Epidermal melanocyte (primary cell): Measurements from ENCODE around the gene AMELY.
"Not testable (repeated sequence)": the region's sequence is repeated elsewhere in the genome, so short reads cannot be mapped to it uniquely, and the experiment has no call there.

ENCODE experiments used
- DNase-seq: peaks from one replicate; pipeline ENCODE4 v3.0.0; 2011; ENCODE audit warnings: low spot score; ENCODE audit not compliant: insufficient read length

AMELY gene, protein sequence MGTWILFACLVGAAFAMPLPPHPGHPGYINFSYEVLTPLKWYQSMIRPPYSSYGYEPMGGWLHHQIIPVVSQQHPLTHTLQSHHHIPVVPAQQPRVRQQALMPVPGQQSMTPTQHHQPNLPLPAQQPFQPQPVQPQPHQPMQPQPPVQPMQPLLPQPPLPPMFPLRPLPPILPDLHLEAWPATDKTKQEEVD

GRCh38 chrY:6911253-6911881 lies at the start of gene AMELY:
TSS of gene AMELY (minus strand) at chrY:6911752. CDS start at chrY:6872608, 39,144 bp downstream.
- DNase-seq, result no peak

DNA sequence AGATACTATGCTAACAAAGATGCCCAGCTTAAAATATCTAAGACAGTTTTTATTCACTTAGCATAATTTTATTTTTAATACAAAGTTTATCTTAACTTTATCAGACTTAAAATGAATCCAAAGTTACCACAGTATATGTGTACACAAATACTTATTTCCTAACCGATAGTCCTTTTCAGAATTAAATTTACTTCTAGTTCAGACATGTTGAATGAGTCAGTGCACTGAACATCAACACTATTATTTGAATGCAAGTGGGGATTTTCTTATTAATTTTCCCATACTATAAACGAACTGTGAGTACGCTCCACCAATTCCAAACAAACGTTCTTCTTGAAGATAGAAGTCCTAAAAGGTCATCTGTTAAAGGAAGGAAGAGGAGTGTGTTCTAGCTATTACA lies 38.4 kb upstream of the AMELY start:
- no peak for DNase-seq

DNA sequence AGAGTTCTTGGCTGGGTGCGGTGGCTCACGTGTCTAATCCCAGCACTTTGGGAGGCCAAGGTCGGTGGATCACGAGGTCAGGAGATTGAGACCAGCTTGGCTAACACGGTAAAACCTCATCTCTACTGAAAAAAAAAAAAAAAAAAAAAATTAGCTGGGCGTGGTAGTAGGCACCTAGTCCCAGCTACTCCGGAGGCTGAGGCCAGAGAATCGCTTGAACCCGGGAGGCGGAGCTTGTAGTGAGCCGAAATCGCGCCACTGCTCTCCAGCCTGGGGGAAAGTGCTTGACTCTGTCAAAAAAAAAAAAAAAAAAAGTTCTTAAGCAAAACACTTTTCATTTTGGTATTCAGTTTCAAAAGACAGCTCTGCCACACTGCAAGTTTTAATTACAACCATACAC lies 36.8 kb upstream of the AMELY start:
- DNase-seq, result no peak

DNA sequence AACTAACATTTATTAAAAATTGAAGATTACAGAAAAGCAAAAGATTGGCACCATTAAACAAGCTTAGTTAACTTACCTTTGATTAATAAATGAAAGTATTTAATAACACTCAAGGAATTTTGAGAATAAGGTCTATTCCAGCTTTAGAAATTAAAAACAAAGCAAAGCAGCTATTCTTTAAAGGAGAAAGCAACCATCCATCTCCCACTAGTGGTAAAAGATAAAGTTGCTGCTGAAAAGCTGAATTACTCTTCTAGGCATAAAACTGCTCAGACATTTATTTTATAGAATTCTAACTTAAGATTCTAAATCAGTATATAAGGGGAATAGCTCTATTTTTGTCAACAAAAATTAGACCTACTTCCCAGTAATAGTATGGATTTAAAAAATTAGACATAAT lies 36.1 kb upstream of the AMELY start:
- DNase-seq, result no peak

GRCh38 chrY:6935497-6935896 lies 23.9 kb upstream of the AMELY start:
- no peak for DNase-seq

- DNase-seq, result no peak
Observed at GRCh38 chrY:6931779-6932396, 20.3 kb upstream of the AMELY start.

- DNase-seq, result no peak
Observed at GRCh38 chrY:6929237-6929636, 17.7 kb upstream of the AMELY start.

DNA sequence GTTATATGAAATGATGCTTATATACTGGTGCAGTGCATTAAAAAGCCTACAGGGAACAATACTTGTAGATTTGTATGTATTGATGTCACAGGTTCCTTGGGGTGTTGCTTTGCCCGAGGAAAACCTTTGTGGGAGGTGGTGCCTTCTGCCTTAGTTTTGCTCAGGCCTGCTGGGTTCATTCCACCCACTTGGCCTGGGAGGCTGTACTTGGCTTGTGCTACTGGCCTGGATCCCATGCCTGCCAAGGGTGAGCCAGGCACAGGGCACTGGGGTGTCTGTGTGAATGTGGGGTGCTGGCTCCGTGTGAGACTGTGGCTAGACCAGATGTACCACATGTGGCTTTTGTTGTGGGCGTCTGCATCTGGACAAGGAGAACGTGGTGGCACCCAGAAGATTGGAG lies 16.7 kb upstream of the AMELY start:
- no peak for DNase-seq

DNA sequence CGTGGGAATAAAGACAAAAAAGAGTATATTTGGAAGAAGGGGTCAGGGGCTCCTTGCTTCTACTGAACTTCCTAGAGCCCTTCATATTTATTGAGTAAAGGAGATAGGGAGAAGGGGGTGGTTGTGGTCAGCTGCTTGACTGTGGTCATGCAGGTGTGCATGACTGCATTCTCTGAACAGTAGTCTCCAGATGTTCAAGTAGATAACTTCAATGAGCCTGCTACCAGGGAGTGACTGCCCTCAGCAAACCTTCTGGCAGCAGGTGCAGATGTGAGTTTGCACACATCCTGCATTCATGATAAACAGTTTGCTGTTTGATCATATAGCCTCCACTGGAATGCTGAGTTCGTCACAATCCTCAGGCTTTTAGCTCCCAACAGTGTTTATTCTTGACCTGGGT lies 9.5 kb upstream of the AMELY start:
- DNase-seq, result no peak

DNA sequence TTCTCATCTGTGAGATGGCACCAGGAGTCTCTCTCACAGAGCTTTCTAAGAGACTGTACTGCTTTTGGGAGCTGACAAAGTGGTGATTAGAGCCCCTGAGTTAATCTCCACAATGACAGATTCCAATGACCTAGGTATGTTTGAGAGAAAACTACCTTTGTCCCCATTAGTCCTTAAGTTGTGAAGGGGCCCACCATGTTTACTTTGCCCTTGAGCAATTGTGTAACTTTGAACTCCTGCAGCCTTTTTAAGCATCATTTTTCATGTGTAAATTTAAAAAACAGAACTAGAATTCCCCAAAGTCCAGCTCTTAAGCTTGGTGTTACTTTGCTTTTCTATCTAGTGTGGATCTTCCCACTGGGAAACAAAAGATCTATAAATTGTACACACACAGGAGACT lies 1.8 kb upstream of the AMELY start:
- DNase-seq, result no peak

DNA sequence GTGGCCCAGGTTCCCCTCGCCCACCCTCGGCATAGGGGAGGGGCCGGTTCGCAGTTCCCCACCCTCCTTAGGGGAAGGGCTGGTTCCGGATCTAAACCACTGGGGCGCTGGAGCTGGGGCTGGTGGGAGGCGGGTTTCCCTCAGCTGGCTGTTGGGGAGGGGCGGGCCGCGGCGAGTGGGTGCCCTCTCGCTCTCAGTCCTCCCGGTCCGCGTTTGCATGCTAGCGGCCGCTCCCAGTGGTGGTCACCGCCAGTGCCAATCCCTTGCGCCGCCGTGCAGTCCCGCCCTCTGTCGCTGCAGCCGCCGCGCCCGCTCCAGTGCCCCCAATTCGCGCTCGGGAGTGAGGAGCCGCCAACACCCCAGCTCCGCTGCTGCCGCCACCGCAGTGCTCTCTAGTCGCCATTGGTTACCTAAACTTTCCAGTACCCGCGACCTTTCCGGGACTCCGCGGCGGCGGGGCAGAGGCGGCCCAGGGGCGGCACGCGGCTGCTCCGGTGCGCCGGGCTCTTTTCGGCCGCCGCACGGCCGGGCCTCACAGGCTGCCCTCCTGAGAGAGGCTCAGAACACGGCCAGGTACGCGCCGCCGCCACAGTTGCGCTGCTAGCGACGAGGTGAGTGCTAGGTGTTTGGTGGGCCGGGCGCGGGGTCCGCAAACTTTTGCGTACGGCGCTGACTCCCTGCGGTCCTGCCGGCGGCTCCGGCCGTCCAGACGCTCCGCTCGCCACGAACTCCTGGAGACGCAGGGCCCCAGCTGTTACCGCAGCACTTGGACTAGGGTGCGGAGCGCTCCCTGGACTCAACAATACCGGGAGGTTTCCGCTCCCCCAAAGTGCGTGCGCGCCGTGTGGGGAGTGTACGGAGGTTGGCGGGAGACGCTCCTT lies 940 bp downstream of the AMELY start, which contains the start of gene TBL1Y:
TBL1Y (plus strand) TSS at position 326 of the 881 bp plus-strand sequence. CDS start 114,388 bp downstream, outside the sequence.
- DNase-seq, result no peak

GRCh38 chrY:6909856-6910255 lies 1.7 kb downstream of the AMELY start:
- DNase-seq, result no peak

DNA sequence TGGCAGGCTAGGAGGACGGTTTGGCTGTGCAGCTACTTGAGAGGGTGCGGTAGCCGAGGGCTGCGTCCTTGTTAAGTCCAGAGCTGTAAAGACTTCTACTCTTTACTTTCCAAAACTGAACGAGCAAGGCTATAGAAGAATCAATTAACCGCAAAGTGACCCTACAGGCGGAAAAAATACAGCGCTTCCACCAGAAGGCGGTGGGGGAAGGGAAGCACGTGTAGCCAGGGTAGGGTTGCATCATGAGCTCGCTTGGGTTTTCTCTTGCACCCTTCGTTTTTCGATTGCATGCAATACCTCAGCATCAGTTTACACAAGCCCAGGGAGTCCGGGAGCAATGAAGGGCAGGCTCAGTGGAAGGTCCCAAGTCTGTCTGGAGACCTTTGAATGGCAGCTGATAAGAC lies 2.4 kb downstream of the AMELY start:
- no peak for DNase-seq

- DNase-seq, result not testable (repeated sequence)
Observed at GRCh38 chrY:6908021-6908420, 3.5 kb downstream of the AMELY start.

GRCh38 chrY:6907591-6907990 lies 4.0 kb downstream of the AMELY start:
- DNase-seq, result no peak

GRCh38 chrY:6902116-6902515 lies 9.4 kb downstream of the AMELY start:
- not testable (repeated sequence) for DNase-seq

GRCh38 chrY:6895236-6895635 lies 16.3 kb downstream of the AMELY start:
- no peak for DNase-seq

GRCh38 chrY:6894496-6894895 lies 17.1 kb downstream of the AMELY start:
- DNase-seq, result no peak

- DNase-seq, result no peak
Observed at GRCh38 chrY:6849384-6849783, 62.2 kb downstream of the AMELY start.

DNA sequence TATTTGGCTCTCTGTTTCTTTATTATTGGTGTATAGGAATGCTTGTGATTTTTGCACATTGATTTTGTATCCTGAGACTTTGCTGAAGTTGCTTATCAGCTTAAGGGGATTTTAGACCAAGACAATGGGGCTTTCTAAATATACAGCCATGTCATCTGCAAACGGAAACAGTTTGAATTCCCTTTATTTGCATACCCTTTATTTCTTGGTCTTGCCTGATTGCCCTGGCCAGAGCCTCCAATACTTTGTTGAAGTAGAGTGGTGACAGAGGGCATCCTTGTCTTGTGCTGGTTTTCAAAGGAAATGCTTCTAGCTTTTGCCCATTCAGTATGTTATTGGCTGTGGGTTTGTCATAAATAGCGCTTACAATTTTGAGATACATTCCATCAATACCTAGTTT lies 68.9 kb downstream of the AMELY start:
- not testable (repeated sequence) for DNase-seq
